ENCODE data around the gene IL1B. TPM values are rescaled to one million over a fixed set of nuclear protein-coding genes. Genes with fewer than 3 reads are reported as not detected.

IL1B gene
- total RNA-seq, 1 donor from 2014 or later = 0.33 TPM

DNA sequence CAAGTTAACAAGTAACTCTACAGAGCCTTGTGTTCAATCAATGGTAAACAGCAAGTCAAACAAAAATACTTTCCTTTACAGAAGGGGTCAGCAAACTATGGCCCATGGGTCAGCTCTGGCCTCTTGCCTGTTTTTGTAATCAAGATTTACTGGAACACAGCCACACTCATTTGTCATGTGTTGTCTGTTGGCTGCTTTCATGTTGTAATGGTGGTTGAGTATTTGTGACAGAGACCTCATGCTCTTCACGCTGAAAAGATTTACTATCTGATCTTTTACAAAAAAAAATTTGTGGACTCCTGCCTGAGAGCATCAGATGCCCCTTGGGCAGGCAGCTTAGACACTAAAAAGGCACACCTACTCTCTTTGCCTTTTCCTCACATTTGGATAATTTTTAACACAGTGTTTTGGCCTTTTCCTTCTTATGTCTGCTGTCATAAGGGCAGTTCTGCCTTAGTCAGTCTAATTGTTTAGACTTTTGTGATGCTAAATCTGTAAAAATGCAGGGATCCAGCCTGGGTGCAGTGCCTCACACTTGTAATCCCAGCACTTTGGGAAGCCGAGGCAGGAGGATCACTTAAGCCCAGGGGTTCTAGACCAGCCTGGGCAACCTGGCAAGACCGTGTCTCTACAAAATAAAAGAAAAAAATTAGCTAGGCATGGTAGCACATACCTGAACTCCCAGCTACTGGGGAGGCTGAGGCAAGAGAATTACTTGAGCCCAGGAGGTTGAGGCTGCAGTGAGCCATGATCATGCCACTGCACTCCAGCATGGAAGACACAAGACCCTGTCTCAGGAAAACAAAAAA is 18.3 kb downstream of the IL1B start:
- Mint-ChIP-seq H3K27ac (no peak overlapping the region), H3K36me3 (ENCODE audit: low read depth) (no peaks in the 10 kb centered on the region), H3K4me1 (peaks cover 24% of the 10 kb centered on the region), H3K9me3 (peaks cover 4% of the 10 kb centered on the region), H3K4me3 (no peak overlapping the region), H3K27me3 (no peaks in the 10 kb centered on the region)
- intact Hi-C loops (cut with micrococcal nuclease) = no loop called here
- no peak for DNase-seq

DNA sequence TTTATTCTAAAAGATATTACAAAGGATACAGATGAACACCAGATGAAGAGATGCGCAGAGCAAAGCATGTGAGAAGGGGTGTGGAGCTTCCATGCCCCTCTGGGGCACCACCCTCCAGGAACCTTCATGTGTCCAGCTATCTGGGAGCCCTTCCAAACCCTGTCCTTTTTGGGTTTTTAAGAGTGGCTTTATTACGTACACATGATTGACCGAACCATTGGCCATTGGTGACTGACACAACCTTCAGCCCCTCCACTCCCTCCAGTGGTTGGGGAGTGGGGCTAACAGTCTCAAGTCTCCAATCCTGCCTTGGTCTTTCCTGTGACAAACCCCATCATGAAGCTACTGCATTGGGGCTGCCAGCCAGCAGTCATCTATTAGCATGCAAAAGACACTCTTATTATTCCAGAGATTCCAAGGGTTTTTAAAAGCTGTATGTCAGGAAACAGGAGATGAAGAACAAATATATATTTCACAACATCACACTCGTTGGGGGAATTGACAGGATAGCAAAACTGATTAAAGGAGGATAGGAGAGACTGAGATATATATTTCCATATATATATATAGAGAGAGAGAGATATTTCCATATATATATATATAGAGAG is 19.4 kb downstream of the IL1B start:
- Mint-ChIP-seq H3K4me3 (no peak overlapping the region), H3K4me1 (peaks cover 26% of the 10 kb centered on the region), H3K27ac (no peak overlapping the region), H3K27me3 (no peaks in the 10 kb centered on the region), H3K36me3 (ENCODE audit: low read depth) (no peaks in the 10 kb centered on the region), H3K9me3 (peaks cover 4% of the 10 kb centered on the region)
- no peak for DNase-seq
- intact Hi-C loops (cut with micrococcal nuclease) = no loop called here

GRCh38 chr2:112814278-112814677 is 22.3 kb downstream of the IL1B start:
- H3K4me3 Mint-ChIP-seq = no peak overlapping the region
- intact Hi-C loops (cut with micrococcal nuclease) = no loop called here
- H3K4me1 Mint-ChIP-seq = peaks cover 21% of the 10 kb centered on the region
- H3K27me3 Mint-ChIP-seq = no peaks in the 10 kb centered on the region
- H3K27ac Mint-ChIP-seq = no peak overlapping the region
- no peak for DNase-seq
- peaks cover 2% of the 10 kb centered on the region for H3K36me3 Mint-ChIP-seq (ENCODE audit: low read depth)
- peaks cover 7% of the 10 kb centered on the region for H3K9me3 Mint-ChIP-seq

GRCh38 chr2:112813280-112813966 is 23.2 kb downstream of the IL1B start:
- peaks cover 25% of the 10 kb centered on the region for H3K4me1 Mint-ChIP-seq
- DNase-seq = no peak
- no peaks in the 10 kb centered on the region for H3K27me3 Mint-ChIP-seq
- intact Hi-C loops (cut with micrococcal nuclease) = no loop called here
- H3K9me3 Mint-ChIP-seq = peaks cover 11% of the 10 kb centered on the region
- no peak overlapping the region for H3K27ac Mint-ChIP-seq
- H3K36me3 Mint-ChIP-seq (ENCODE audit: low read depth) = peaks cover 2% of the 10 kb centered on the region
- no peak overlapping the region for H3K4me3 Mint-ChIP-seq

GRCh38 chr2:112812318-112813267 is 24.0 kb downstream of the IL1B start:
- intact Hi-C loops (cut with micrococcal nuclease) = no loop called here
- Mint-ChIP-seq H3K9me3 (peaks cover 12% of the 10 kb centered on the region), H3K27ac (peak overlapping the region; percentile 60), H3K4me3 (peak overlapping the region; percentile 27), H3K27me3 (no peaks in the 10 kb centered on the region), H3K36me3 (ENCODE audit: low read depth) (peaks cover 2% of the 10 kb centered on the region), H3K4me1 (peaks cover 25% of the 10 kb centered on the region)
- no peak for DNase-seq

DNA sequence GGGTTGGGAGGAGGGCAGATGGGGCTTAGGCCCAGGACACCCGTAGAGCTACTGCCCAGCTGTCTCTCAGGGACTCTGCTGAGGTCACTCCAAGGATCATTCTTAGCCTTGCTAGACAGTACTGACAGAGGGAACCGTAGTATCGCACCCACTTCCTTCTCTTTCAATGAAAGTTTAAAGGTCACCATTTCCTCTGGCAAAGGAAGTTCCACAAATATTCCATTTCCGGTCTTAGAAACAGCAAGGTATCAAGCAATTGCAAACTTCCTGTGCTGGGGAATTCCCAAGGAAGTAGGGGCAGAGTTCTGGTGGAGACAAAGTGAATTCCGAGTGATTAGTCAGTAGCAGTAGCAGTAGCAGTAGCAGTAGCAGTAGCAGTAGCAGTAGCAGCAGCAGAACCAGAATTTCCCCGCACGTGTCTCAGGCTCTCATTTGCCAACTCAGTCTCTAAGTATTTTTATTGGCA is 24.7 kb downstream of the IL1B start:
- intact Hi-C loops (cut with micrococcal nuclease) = no loop called here
- no peak for DNase-seq
- H3K4me1 Mint-ChIP-seq = peaks cover 28% of the 10 kb centered on the region
- no peaks in the 10 kb centered on the region for H3K27me3 Mint-ChIP-seq
- peak overlapping the region; percentile 27 for H3K4me3 Mint-ChIP-seq
- H3K27ac Mint-ChIP-seq = peak overlapping the region; percentile 60
- peaks cover 7% of the 10 kb centered on the region for H3K36me3 Mint-ChIP-seq (ENCODE audit: low read depth)
- H3K9me3 Mint-ChIP-seq = peaks cover 19% of the 10 kb centered on the region

DNA sequence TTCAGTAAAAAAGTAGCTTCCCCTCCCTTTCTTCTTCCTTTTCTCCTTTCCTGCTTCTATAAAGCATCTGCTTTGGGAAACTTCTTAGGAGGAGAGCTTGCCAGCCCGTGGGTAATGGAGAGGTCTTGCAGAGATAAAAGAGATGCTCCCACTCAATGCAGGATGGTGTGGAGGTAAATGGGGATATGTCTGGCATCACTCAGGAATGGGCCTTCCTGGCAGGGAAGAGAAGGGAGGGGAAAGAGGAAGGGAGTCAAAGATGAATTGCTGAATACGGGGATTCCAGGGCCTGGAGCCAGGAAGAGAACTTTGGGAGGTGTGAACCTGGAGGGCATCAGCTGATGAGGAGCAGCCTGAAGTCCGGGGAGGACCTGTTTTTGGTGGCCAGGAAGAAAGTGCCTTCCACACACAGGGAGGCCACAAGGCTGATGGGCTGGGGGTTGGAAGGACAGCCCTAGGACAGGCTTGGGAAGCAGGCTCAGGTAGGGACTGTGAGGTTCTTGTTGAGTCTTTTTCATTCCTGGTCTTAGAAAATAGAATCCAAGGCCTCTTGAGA is 25.2 kb downstream of the IL1B start:
- Mint-ChIP-seq H3K4me1 (peaks cover 28% of the 10 kb centered on the region), H3K4me3 (no peak overlapping the region), H3K27ac (peak overlapping the region; percentile 60), H3K36me3 (ENCODE audit: low read depth) (peaks cover 9% of the 10 kb centered on the region), H3K27me3 (no peaks in the 10 kb centered on the region), H3K9me3 (peaks cover 22% of the 10 kb centered on the region)
- intact Hi-C loops (cut with micrococcal nuclease) = no loop called here
- DNase-seq = no peak

DNA sequence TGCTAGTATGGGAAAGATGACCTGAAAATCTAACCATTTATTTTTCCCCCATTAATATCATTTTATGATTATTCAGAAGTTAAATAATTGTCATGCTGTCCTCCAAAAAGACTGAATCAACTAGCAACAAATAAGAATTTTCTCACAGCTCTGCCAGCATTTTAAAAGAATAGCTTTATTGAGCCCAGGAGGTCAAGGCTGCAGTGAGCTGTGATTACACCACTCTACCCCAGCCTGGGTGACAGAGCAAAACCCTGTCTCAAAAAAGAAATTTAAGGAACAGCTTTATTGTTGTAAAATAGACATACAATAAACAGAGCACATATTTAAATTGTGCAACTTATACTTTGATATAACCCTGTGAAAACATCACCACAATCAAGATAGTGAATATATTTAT is 27.5 kb downstream of the IL1B start:
- Mint-ChIP-seq H3K27me3 (no peaks in the 10 kb centered on the region), H3K4me3 (no peak overlapping the region), H3K4me1 (peaks cover 39% of the 10 kb centered on the region), H3K36me3 (ENCODE audit: low read depth) (peaks cover 14% of the 10 kb centered on the region), H3K27ac (no peak overlapping the region), H3K9me3 (peaks cover 23% of the 10 kb centered on the region)
- no peak for DNase-seq
- intact Hi-C loops (cut with micrococcal nuclease) = no loop called here

DNA sequence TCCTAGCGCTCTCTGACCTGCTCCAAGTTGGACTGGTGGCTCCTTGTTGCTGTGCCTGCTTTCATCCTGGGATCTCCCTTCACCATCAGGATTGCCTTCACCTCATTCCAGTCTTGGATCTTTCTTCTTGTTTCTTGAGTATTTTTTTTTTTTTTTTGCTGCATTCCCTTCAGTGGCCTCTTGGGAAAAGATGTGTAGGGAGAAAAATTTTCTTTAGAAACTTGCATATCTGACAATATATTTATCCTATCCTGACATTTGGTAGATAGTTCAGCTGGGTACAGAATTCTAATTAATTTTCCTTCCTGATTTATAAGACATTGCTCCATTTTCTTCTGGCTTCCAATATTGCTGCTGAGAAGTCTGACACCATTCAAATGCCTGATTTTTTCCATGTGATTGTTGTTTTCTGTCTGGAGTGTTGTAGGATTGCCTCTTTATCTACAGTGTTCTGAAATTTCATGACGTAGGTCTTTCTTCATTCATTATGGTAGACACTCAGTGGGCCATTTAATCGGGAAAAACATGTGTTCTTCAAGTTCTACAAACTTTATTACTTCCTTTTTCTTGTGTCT is 29.3 kb downstream of the IL1B start:
- H3K4me3 Mint-ChIP-seq = no peak overlapping the region
- peaks cover 42% of the 10 kb centered on the region for H3K4me1 Mint-ChIP-seq
- peaks cover 26% of the 10 kb centered on the region for H3K9me3 Mint-ChIP-seq
- intact Hi-C loops (cut with micrococcal nuclease) = no loop called here
- peaks cover 14% of the 10 kb centered on the region for H3K36me3 Mint-ChIP-seq (ENCODE audit: low read depth)
- H3K27me3 Mint-ChIP-seq = no peaks in the 10 kb centered on the region
- peak overlapping the region; percentile 10 for H3K27ac Mint-ChIP-seq
- no peak for DNase-seq

- intact Hi-C loops (cut with micrococcal nuclease) = loop anchor here (2.0 kb wide), 1 partner anchor 41 kb away; the partner anchor contains the start of gene CKAP2L
- Mint-ChIP-seq H3K4me3 (no peak overlapping the region), H3K27me3 (no peaks in the 10 kb centered on the region), H3K9me3 (peaks cover 26% of the 10 kb centered on the region), H3K4me1 (peaks cover 31% of the 10 kb centered on the region), H3K27ac (peak overlapping the region; percentile 59), H3K36me3 (ENCODE audit: low read depth) (peaks cover 12% of the 10 kb centered on the region)
- DNase-seq = no peak
These were observed 31.0 kb downstream of the IL1B start for GRCh38 chr2:112805542-112805941.

DNA sequence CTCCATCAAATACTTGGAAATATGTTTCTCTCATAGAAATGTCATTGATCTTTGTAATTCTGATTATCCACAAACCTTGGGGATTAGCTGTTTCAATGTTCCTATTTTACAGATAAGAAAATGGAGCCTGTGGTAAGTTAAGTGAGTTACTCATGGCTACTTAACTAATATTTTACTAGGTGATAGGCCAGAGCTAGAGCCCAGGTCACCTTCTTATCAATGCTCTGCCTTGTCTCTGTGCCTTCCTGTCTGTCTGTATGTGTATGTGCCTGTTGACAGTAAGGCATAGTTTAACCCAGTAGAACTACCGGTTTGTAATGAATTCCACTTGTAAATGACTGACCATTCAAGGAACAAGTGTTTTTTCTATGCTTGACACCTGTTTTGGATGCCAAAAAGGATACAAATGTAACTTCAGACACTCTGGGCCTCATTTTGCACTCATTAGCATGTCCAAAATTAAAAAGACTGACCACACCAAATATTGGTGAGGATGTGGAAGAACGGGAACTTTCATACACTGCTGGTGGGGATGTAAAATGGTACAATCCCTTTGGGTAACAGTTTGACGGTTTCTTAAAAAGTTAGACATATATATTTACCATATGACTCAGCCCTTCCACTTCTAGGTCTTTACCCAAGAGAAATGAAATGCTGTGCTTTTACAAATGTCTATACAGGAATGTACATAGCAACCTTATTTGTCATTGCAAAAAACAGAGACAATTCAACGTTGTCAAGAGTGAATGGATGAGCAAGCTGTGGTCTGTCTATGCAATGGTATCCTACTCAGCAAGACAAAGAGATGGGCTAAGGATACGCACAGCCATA is 32.7 kb downstream of the IL1B start:
- Mint-ChIP-seq H3K4me1 (peaks cover 40% of the 10 kb centered on the region), H3K27ac (peak overlapping the region; percentile 94), H3K9me3 (peaks cover 22% of the 10 kb centered on the region), H3K36me3 (ENCODE audit: low read depth) (peaks cover 13% of the 10 kb centered on the region), H3K4me3 (peak overlapping the region; percentile 50), H3K27me3 (no peaks in the 10 kb centered on the region)
- intact Hi-C loops (cut with micrococcal nuclease) = loop anchor here (1.0 to 5.0 kb wide), 4 partner anchors 8 to 52 kb away; partner anchors contain the start of gene CKAP2L
- no peak for DNase-seq
